Ishikawa (cell line): Measurements from ENCODE around the gene WEE1.
A peak's percentile ranks its signal among the peaks of the same experiment; 100 is the strongest.

Experiments
- CEBPB ChIP-seq: IDR thresholded peaks from 2 replicates; pipeline ENCODE4 v1.6.1; 2012
- CREB1 ChIP-seq: IDR thresholded peaks from 2 replicates; pipeline ENCODE4 v1.6.1; 2012; ENCODE audit warnings: low read depth
- EGR1 ChIP-seq: IDR thresholded peaks from 2 replicates; pipeline ENCODE4 v1.6.1; 2012
- EP300 ChIP-seq: IDR thresholded peaks from 2 replicates; pipeline ENCODE4 v1.6.1; 2012; ENCODE audit warnings: borderline replicate concordance
- FOXM1 ChIP-seq: IDR thresholded peaks from 2 replicates; pipeline ENCODE4 v1.6.1; 2012; ENCODE audit warnings: low read depth, borderline replicate concordance
- MAX ChIP-seq: IDR thresholded peaks from 2 replicates; pipeline ENCODE4 v1.6.1; 2012
- NFIC ChIP-seq: IDR thresholded peaks from 2 replicates; pipeline ENCODE4 v1.6.1; 2012
- RAD21 ChIP-seq: IDR thresholded peaks from 2 replicates; pipeline ENCODE4 v1.6.1; 2012; ENCODE audit warnings: low read depth
- REST ChIP-seq: IDR thresholded peaks from 2 replicates; pipeline ENCODE4 v1.6.1; 2012; ENCODE audit warnings: low read depth, mild to moderate bottlenecking
- TAF1 ChIP-seq: IDR thresholded peaks from 2 replicates; pipeline ENCODE4 v1.6.1; 2012; ENCODE audit warnings: low read depth, mild to moderate bottlenecking
- TCF12 ChIP-seq: IDR thresholded peaks from 2 replicates; pipeline ENCODE4 v1.6.1; 2012; ENCODE audit warnings: low read depth
- TEAD4 ChIP-seq: IDR thresholded peaks from 2 replicates; pipeline ENCODE4 v1.6.1; 2012
- USF1 ChIP-seq: IDR thresholded peaks from 2 replicates; pipeline ENCODE4 v1.6.1; 2012
- YY1 ChIP-seq: IDR thresholded peaks from 2 replicates; pipeline ENCODE4 v1.6.1; 2012; ENCODE audit warnings: low read depth
- ZBTB7A ChIP-seq: IDR thresholded peaks from 2 replicates; pipeline ENCODE4 v1.6.1; 2012; ENCODE audit warnings: low read depth

The WEE1 gene

GRCh38 chr11:9568161-9568853 is 5.2 kb upstream of the WEE1 start:
- TF ChIP-seq TAF1 = no peak
- no peak for TF ChIP-seq EGR1

- TF ChIP-seq REST (no peak), CEBPB (0 out of 2 replicates have a peak, but pooled peaks have one; percentile 45), NFIC (no peak), FOXM1 (peak; percentile 61; the same call in 1 of the 2 replicates), ZBTB7A (no peak), TAF1 (no peak), MAX (peak; percentile 69), TEAD4 (peak; percentile 29; the same call in 1 of the 2 replicates), TCF12 (peak; percentile 28; the same call in 1 of the 2 replicates), EP300 (peak; percentile 35; the same call in 1 of the 2 replicates), YY1 (no peak), EGR1 (no peak)
Measured at GRCh38 chr11:9568854-9569587, 4.4 kb upstream of the WEE1 start.

- TF ChIP-seq CEBPB = no peak
- no peak for TF ChIP-seq MAX
- no peak for TF ChIP-seq TAF1
Measured at GRCh38 chr11:9569588-9570164, 3.8 kb upstream of the WEE1 start.

GRCh38 chr11:9570313-9571025 is 3.0 kb upstream of the WEE1 start:
- no peak for TF ChIP-seq YY1
- TF ChIP-seq EGR1 = no peak
- TF ChIP-seq RAD21 = no peak
- no peak for TF ChIP-seq ZBTB7A
- no peak for TF ChIP-seq CREB1
- TF ChIP-seq MAX = no peak
- TF ChIP-seq TAF1 = no peak
- no peak for TF ChIP-seq REST
- TF ChIP-seq TEAD4 = no peak
- TF ChIP-seq CEBPB = no peak
- TF ChIP-seq USF1 = no peak
- TF ChIP-seq FOXM1 = no peak
- no peak for TF ChIP-seq TCF12

- TF ChIP-seq TEAD4 (no peak), MAX (no peak), YY1 (no peak)
Measured at GRCh38 chr11:9571071-9571762, 2.3 kb upstream of the WEE1 start.
